ENCODE measurements around the gene COQ3. TPM values are rescaled to one million over a fixed set of nuclear protein-coding genes. Genes with fewer than 3 reads are reported as not detected.
A peak's percentile ranks its signal among the peaks of the same experiment; 100 is the strongest.

Gene COQ3, protein sequence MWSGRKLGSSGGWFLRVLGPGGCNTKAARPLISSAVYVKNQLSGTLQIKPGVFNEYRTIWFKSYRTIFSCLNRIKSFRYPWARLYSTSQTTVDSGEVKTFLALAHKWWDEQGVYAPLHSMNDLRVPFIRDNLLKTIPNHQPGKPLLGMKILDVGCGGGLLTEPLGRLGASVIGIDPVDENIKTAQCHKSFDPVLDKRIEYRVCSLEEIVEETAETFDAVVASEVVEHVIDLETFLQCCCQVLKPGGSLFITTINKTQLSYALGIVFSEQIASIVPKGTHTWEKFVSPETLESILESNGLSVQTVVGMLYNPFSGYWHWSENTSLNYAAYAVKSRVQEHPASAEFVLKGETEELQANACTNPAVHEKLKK
- 3.7 and 8.3 TPM in 2 replicates for total RNA-seq (2014; rRNA removed; shearing (Covaris generic))
- 10.9 and 11.1 TPM in 2 replicates for total RNA-seq (2022)
- percentile 49 among the genes with signal in this experiment for Bru-seq, nascent RNA
- BruChase-seq, experiment 1, labeled RNA remaining after a 6-hour chase = percentile 51 among the genes with signal in this experiment
- percentile 52 among the genes with signal in this experiment for BruChase-seq, experiment 2, labeled RNA remaining after a 2-hour chase
- long read RNA-seq, transcript COQ3-201 (7 exons, 1,335 nt) = major isoform, 37 of 53 reads
- long read RNA-seq, partial matches to known transcripts = 5 of 53 reads
- long read RNA-seq, other reads (novel, unspliced or antisense) = 11 of 53 reads

GRCh38 chr6:99393698-99394531 is at the start of gene COQ3:
Gene COQ3, minus strand, starts transcription at chr6:99394195. Its CDS starts 16 bp downstream, at chr6:99394179.
- H3K79me2 ChIP-seq (ENCODE audit: insufficient read depth, low read depth, low read length) = peaks cover 13% of the 10 kb centered on the region; the same call in 1 of the 2 replicates
- no peaks in the 10 kb centered on the region for H4K20me1 ChIP-seq (ENCODE audit: insufficient read depth, low read length)
- TSS peak; percentile 51 for BruUV-seq (replicated peaks)
- peaks cover 4% of the 10 kb centered on the region for H3K4me1 ChIP-seq (ENCODE audit: insufficient read depth, low read length, poor library complexity, severe bottlenecking)
- no peaks in the 10 kb centered on the region for H3K9me3 ChIP-seq (ENCODE audit: low read length)
- TF ChIP-seq, protein P1, sequence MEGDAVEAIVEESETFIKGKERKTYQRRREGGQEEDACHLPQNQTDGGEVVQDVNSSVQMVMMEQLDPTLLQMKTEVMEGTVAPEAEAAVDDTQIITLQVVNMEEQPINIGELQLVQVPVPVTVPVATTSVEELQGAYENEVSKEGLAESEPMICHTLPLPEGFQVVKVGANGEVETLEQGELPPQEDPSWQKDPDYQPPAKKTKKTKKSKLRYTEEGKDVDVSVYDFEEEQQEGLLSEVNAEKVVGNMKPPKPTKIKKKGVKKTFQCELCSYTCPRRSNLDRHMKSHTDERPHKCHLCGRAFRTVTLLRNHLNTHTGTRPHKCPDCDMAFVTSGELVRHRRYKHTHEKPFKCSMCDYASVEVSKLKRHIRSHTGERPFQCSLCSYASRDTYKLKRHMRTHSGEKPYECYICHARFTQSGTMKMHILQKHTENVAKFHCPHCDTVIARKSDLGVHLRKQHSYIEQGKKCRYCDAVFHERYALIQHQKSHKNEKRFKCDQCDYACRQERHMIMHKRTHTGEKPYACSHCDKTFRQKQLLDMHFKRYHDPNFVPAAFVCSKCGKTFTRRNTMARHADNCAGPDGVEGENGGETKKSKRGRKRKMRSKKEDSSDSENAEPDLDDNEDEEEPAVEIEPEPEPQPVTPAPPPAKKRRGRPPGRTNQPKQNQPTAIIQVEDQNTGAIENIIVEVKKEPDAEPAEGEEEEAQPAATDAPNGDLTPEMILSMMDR (conservative IDR thresholded peaks at IDR 0.05; ENCODE audit: low read length) = no peak
- H3K27ac ChIP-seq (ENCODE audit: low read depth, low read length, poor library complexity, severe bottlenecking) = peak within 1 kb of the TSS; percentile 74
- peak within 1 kb of the TSS; percentile 74 for H3K4me3 ChIP-seq (ENCODE audit: low read depth, low read length, poor library complexity, severe bottlenecking)
- H2AFZ ChIP-seq (ENCODE audit: low read length) = peak within 1 kb of the TSS; percentile 94
- H3K4me2 ChIP-seq (ENCODE audit: low read length) = peak within 1 kb of the TSS; percentile 88
- ChIA-PET POLR2A (interaction anchor here (0.5 to 1.8 kb wide), 19 partner anchors 8 to 311 kb away, joined by 3 to 23 read pairs (median 3); partner anchors contain the start of genes CCNC and PNISR), CTCF (ENCODE audit: unreplicated experiment) (interaction anchor here (0.6 kb wide), 1 partner anchor 67 kb away, joined by 3 read pairs; no protein-coding TSS in a partner anchor)
- DNase-seq (ENCODE audit: low spot score) = peak; percentile 74
- intact Hi-C loops (cut with micrococcal nuclease; ENCODE audit: unreplicated experiment) = no loop called here
- peaks cover 21% of the 10 kb centered on the region for H3K36me3 ChIP-seq (ENCODE audit: insufficient read depth, low read length)
- no peaks in the 10 kb centered on the region for H3K9me2 ChIP-seq (ENCODE audit: insufficient read depth, low read length)

DNA sequence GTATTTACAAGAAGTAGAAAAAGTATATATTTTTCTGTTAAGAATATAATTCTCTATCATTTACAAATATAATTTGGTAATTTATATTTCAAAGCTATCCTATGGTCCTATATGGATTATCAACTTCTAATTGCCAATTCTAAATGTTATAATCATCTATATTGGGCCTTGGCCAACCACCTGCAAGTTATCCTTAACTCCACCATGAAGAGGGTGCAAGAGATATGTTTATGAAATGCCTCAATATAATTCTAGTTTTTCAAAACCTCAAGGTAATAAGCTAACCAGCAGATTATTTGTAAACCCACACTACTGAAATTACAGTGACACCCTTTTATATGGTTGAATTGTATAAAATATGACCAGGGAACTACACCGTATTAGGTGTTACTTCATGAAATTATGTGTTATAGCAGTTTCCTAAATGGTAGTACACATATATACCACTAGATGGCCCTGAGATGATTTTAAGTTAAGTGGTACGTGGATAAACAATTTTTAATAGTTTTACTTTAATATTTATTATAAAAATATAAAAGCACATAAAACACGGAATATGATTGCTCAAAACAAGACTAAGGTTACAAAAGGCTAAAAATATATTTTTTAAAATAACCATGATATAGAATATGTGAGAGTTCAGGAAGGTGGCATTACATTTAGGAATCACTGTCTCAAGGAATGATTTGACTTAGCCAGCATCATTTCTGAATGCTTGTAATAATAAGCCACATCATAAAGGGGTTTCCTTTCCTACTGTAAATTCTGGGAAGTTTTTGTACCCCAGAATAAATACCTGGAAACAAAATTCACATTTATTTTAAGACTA is 40.9 kb upstream of the COQ3 start:
- Histone ChIP-seq H3K36me3 (ENCODE audit: insufficient read depth, low read length) (peaks cover 14% of the 10 kb centered on the region; the same call in 1 of the 2 replicates), H3K4me2 (ENCODE audit: low read length) (no peak overlapping the region), H3K4me3 (ENCODE audit: low read depth, low read length, poor library complexity, severe bottlenecking) (no peak overlapping the region), H3K4me1 (ENCODE audit: insufficient read depth, low read length, poor library complexity, severe bottlenecking) (no peaks in the 10 kb centered on the region), H3K9me2 (ENCODE audit: insufficient read depth, low read length) (no peaks in the 10 kb centered on the region), H3K27ac (ENCODE audit: low read depth, low read length, poor library complexity, severe bottlenecking) (no peak overlapping the region), H3K79me2 (ENCODE audit: insufficient read depth, low read depth, low read length) (no peaks in the 10 kb centered on the region), H4K20me1 (ENCODE audit: insufficient read depth, low read length) (no peaks in the 10 kb centered on the region), H3K9me3 (ENCODE audit: low read length) (no peaks in the 10 kb centered on the region), H2AFZ (ENCODE audit: low read length) (no peak overlapping the region)
- ChIA-PET CTCF (ENCODE audit: unreplicated experiment) (no interaction called here), POLR2A (interaction anchor here (0.6 to 2.8 kb wide), 6 partner anchors 9 to 311 kb away, joined by 3 to 16 read pairs (median 3); partner anchors contain the start of genes COQ3 and PNISR)
- intact Hi-C loops (cut with micrococcal nuclease; ENCODE audit: unreplicated experiment) = no loop called here
- TF ChIP-seq EZH2phosphoT487 (IDR thresholded peaks at IDR 0.05; ENCODE audit: borderline replicate concordance, low read depth, low read length) = no peak
- TF ChIP-seq, protein P1 (conservative IDR thresholded peaks at IDR 0.05; ENCODE audit: low read length) = peak; percentile 83
- BruUV-seq (replicated peaks) = no TSS peak
- peak; percentile 50 for DNase-seq (ENCODE audit: low spot score)
